NCI-H146 treated with DMSO at 0.1 percent for 48 hours (cell line): ENCODE measurements around the gene FBXO11.
"Not testable (repeated sequence)": the region's sequence is repeated elsewhere in the genome, so short reads cannot be mapped to it uniquely, and the experiment has no call there.

Experiments used
- DNase-seq: peaks from one replicate; lab custom pipeline; 2025; ENCODE audit not compliant: unreplicated experiment; lab: John Stamatoyannopoulos, UW

FBXO11 gene

DNA sequence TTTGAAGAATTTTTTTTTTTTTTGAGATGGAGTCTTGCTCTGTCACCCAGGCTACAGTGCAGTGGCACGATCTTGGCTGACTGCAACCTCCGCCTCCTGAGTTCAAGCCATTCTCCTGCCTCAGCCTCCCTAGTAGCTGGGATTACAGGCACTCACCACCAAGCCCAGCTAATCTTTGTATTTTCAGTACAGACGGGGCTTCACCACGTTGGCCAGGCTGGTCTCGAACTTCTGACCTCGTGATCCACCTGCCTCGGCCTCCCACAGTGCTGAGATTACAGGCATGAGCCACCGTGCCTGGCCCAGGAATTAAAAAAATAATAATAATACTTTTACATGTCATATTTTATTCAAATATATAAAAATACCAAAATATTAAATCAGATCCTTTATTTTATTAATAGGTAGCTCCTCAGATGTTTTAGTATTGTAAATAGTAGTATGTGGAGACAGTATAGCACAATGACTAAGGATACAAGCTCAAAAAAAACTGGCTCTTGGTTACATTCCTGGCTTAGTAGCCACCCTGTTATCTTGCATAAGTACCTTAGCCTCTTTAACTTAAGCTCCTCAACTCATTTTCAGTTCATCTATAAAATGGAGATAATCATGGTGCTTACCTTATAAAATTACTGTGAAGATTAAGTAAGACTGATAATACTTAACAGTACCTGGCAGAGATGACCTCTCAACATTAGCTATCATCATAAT is 53.1 kb downstream of the FBXO11 start:
- not testable (repeated sequence) for DNase-seq

DNA sequence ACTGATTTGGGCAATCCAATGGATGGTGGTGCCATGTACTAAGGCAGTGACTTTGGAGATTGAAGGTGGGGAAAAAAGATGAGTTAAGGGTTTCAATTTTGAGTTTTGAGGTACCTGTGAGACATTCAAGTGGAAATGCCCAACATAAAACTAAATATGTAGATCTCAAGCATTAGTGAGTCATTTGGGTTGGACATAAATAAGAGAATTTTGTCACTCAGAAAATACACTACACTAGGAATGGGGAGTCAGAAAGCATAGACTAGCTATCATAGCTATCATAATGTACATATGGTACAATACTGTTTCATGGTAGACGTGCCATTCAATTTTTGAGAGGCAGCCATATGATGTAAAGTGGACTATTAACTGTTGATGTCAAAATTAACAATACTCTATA is 56.1 kb downstream of the FBXO11 start:
- DNase-seq, result no peak

DNA sequence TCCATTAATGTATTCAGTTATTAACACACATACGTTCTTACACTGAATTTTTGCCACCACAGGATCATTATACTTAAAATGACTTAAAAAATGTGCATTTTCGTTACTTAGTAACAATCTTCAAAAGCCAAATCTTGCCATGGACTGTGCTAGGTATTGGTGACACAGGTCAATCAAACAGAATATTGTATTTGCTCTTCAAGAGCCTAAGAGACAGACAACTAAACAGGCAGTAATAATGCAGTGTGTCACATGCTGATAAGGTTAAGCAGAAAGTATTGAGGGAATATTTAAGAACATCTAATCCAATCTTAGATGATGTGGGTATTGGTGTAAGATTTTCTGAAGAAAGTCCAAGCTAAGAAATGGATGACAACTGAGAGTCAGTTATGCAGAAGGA is 56.9 kb downstream of the FBXO11 start:
- no peak for DNase-seq

DNA sequence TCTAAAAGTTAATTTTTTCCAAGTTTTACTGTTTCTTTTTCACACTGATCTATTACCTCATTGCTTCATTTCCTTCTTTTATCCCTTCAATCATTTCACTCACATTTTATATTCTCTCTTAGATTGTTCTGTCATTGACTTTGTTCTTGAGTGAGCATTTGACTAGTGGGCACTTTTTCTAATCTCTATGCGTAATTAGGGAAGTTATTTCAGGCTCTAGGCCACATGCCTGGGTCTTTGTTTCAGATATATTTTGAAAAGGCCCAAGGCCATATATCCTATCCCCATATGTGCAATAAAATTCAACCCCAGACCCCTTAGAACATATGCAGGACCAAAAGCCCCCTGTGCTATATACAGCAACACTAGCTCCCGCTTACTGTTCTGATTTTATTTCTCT is 62.1 kb downstream of the FBXO11 start:
- DNase-seq, result no peak

DNA sequence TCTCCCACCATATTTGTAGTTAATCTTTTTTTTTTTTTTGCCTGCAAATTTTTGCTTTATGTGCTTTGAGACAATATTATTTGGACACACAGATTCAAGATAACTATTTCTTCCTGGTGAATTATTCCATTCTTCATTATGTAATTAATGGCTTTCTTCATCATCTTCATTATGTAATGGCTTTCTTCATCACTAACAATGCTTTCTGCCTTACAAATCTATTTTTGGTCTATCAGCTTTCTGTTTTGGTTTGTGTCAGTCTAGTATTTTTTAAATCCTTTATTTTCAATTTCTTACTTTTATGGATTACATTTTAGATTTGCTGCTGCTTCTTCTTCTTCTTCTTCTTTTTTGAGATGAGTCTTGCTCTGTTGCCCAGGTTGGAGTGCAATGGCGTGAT is 62.9 kb downstream of the FBXO11 start:
- no peak for DNase-seq

DNA sequence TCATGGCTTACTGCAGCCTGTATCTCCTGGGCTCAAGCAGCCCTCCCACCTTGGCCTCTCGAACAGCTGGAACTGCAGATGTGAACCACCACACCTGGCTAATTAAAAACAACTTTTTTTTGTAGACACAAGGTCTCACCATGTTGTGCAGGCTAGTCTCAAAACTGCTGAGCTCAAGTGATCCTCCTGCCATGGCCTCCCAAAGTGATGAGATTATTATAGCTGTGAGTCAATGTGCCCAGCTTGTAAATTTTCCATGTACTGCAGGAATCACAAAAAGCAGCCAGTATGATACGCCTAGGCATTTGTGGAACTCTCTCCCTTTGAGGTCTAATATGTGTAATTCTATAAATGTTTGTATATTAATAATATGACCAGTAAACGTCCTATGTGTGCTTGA is 63.5 kb downstream of the FBXO11 start:
- DNase-seq, result no peak

DNA sequence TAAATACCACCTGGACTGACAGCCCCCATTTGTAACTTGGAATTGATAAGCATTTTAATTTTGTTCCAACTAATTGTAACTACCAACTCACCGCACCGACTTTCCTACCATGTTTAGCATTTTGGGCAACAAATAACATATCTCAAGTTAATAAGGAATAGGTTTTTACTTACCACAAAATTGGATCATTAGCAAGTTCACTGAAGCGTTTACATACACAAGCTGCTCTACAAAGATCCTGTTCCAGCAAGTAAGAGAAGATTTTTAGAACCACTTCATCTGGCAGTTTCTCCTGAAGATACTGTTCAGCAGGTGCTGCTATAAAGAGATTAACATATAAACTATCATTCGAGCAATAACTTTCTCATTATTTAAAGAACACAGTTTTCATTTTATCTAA is 67.6 kb downstream of the FBXO11 start:
- no peak for DNase-seq

DNA sequence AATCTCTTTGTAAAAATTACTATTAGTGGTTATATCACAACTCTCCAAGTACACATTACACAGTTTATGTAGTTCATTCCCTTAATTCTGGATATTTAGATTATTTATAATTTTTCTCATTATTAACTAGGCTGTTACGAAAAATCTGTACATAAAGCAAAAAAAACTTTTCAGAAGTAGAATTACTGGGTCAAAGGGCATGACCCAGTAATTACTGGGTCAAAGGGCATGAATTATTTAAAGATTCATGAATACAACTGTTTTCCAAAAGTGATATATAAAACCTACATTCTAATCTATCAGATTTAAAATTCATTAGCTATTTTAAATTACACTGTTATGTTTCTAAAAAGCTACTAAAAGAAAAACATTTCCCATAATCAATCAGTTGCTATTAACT is 68.0 kb downstream of the FBXO11 start:
- no peak for DNase-seq

DNA sequence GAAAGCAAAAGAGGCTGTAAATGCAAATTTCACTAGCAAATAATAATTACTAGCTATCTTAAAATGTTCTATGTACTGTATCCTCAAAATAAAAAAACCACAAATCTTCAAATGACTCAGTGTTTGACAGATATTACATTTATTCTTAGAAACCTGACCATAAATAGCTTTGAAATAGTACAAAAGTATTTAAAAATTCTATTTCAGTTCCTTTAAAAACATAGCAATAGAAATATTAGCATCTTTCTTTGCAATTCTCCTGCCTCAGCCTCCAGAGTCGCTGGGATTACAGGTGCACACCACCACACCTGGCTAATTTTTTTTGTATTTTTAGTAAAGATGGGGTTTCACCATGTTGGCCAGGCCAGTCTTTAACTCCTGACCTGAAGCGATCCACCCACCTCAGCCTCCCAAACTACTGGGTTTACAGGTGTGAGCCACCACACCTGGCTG is 72.8 kb downstream of the FBXO11 start:
- no peak for DNase-seq

DNA sequence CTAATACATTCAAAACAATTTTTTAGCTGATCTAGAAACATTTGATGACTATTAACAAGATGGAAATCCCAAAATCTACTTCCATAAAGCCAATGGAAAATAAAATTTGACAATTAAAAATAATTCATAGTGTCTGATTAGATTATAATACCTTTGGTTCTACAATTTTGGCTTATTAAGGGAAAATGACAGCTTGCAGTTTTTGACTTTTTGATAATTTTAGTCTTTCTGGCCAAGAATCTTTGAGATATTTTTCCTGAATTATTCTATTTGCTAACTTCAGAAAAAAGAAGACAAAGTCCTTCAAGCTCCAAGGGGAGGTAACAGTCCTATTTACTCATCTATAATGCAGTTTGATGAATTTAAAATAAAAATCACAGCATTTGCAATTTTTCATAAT is 83.8 kb downstream of the FBXO11 start:
- DNase-seq, result no peak

DNA sequence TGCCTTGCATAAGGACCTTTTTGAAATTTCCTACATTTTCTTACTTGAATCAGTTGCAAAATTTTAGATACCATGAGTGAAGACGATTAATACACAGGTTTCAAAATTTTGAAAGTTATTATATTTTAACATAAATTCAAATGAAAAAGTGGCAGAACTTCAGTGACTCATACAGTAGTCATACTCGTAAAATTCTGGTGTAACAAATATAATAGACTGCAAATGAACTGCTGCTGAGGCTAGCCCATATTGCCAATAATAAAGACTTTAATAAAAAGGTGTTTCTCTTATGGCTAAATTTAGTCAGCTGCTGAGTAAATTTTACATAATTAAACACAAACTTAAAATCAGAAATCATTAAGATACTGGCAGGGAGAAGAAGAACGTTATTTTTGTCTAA is 86.5 kb downstream of the FBXO11 start:
- DNase-seq, result no peak

DNA sequence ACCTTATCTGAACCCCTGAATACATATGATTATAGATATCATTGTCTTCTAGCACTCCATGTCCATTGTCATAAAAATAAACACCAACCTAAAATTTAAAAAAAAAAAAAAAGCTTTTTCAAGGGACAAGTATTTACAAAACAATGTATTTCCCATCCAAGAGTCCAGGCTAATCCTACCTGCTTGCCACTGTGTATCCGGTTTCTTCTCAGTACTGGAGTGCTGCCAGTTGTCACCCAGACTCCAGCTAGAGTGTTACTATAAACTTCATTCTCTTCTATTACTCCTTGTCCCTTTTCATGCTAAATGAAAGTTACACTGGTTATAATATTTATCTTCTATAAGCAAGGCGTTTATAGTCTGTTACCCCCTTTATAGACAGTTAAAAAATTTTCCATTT is 87.5 kb downstream of the FBXO11 start:
- DNase-seq, result no peak

DNA sequence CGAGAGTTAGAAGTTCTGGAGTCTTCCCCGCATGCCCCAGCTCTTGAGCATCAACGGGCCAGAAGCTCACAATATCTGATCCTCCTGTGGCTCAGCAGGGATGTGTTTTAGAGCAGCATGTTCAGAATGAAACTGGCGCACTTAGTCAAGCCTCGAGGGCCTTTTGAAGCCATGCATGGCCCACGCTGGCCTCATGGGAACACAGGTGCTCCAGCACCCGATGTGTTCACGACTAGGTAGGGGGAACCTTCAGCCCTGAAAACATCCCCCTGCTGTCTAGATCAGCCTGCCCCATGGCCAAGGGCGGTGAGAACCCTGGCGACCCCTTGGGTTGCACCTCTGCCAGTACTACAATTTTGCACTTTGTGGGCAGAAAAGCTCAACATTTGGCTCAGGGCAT is 90.5 kb downstream of the FBXO11 start:
- no peak for DNase-seq

DNA sequence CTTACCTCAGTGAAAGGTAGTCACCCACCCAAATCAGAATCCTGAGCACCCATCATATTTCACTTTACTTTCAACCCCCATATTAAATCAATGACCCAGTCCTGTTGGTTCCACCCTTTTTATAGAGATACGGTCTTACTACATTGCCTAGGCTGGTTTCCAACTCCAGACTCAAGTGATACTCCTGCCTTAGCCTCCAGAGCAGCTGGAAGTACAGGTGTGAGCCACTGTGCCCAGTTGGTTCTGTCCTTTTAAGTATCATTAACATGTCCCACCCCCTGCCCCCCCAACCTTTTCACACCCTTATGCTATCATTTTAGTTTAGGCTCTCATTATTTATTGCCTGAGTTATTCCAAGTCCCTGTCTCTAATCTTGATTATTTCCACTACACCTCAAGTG is 94.6 kb downstream of the FBXO11 start:
- no peak for DNase-seq

DNA sequence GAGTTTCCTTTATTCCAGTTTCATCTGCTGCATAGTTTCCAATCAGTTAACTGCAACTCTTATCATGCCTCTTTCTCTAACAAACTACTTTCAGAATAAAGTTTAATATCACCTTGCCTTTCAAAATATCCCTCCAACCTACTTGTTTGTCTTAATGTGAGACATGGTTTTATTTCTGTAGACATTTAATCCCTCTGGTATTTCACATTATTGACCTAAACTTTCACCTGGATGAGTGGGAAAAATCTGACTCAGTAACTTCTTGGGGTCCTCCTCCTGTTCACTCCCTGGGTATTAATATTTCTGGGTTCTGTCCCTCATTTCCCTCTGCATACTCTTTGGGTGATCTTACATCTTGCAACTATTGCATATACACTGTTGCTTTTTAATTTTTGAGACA is 95.4 kb downstream of the FBXO11 start:
- DNase-seq, result no peak

DNA sequence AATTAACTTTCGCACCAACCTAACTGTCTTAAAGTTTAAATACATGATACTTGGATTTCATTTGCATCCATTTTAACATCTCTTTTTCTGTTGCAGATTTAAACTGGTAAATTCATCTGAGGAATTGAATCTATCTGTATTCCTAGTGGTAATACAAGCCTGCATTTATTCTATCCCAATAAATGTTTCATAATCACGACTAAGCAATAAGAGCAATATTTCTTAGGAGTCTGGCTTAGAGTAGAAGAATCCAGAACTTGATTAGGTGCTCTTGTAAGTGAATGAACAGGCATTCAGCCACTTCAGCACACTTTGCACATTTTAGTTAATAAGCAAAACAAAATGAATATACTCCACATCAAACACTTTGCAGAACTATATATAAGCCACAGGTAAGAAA is 96.4 kb downstream of the FBXO11 start:
- DNase-seq, result no peak

DNA sequence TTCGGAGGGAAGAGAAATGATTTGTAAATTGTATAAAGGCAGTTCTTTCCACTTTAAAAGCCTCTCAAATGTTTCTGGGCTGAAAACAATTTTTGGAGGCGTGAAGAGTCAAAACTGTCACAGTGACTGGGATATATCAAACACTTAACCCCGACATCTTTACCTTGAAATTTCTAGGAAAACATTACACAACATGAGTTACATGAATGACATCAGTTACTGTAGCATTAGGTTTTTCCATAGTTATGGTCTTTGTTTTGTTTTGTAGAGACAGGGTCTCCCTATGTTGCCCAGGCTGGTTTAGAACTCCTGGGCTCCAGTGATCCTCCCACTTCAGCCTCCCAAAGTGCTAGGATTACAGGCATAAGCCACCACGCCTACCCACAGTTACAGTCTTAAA is 97.7 kb downstream of the FBXO11 start:
- no peak for DNase-seq

DNA sequence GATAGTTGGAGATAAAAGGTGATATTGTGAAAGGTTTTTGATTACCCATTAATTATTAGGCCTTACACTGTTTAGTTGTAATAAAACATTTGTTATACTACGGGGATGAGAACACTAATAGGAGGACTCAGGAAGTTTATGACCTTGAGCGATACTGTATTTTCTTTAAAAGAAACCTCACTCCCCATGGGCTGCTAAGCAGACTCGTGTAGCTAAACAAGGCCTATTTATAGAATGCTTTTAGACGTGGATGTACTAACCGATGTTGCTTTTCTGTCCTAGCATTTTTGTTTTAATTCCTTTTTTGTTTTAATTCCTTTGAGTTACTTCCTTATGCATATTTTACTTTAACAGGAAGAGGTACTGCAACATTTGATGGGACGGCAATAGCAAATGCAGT is 100.4 kb downstream of the FBXO11 start:
- DNase-seq, result no peak

DNA sequence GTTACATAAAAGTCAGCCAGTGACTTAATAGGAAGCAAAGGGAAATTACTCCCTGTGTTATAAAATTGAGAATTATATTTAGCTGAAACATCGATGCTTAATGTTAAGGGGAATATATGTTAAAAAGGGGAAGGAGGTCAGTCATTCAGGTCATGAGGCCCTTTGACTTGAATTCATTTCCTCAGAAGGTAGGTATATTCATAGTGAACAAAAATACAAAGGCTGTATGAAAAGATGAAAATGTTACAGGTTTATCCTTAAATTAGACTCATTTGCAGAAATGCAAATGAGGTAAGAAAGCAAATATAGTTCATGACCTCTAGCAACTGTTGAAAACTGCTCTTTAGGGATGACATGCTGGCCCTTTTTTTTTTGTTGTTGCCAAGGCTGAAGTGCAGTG is 102.5 kb downstream of the FBXO11 start:
- DNase-seq, result no peak

DNA sequence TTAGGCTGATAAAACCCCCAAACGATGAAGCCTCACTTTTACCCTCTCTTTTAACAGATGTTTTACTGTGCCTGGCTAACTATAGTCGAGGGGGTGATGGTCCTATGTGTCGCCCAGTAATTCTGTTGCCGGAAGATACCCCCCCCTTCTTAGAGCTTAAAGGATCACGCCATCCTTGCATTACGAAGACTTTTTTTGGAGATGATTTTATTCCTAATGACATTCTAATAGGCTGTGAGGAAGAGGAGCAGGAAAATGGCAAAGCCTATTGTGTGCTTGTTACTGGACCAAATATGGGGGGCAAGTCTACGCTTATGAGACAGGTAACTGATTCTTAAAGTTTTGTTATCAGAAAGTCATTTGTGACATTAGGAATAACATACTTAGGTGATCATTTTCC is 102.9 kb downstream of the FBXO11 start:
- DNase-seq, result no peak

DNA sequence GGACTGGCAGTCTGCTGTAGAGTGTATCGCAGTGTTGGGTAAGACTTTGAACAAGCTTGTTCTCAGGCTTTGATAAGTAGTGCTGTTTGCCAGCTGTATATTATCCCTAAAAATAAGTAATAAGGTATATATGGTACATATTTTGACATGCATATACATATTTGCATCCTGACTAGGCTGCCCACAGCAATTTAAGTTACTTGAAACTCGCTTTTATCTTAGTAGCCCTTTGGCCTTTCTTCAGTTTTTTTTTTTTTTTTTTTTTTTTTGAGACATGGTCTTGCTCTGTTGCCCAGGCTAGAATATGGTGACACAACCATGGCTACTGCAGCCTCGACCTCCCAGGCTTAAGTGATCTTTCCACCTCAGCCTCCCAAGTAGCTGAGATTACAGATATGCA is 105.2 kb downstream of the FBXO11 start:
- no peak for DNase-seq

DNA sequence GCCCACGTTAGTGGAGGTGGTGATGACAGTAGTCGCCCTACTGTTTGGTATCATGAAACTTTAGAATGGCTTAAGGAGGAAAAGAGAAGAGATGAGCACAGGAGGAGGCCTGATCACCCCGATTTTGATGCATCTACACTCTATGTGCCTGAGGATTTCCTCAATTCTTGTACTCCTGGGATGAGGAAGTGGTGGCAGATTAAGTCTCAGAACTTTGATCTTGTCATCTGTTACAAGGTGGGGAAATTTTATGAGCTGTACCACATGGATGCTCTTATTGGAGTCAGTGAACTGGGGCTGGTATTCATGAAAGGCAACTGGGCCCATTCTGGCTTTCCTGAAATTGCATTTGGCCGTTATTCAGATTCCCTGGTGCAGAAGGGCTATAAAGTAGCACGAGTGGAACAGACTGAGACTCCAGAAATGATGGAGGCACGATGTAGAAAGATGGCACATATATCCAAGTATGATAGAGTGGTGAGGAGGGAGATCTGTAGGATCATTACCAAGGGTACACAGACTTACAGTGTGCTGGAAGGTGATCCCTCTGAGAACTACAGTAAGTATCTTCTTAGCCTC is 107.2 kb downstream of the FBXO11 start:
- no peak for DNase-seq

DNA sequence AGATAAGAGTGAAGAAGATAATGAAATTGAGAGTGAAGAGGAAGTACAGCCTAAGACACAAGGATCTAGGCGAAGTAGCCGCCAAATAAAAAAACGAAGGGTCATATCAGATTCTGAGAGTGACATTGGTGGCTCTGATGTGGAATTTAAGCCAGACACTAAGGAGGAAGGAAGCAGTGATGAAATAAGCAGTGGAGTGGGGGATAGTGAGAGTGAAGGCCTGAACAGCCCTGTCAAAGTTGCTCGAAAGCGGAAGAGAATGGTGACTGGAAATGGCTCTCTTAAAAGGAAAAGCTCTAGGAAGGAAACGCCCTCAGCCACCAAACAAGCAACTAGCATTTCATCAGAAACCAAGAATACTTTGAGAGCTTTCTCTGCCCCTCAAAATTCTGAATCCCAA is 107.7 kb downstream of the FBXO11 start:
- DNase-seq, result no peak
